SK-N-SH (cell line): ENCODE measurements around the gene ASB18. TPM values are rescaled to one million over a fixed set of nuclear protein-coding genes. Genes with fewer than 3 reads are reported as not detected.

Experiments used
- CTCF ChIA-PET: fragments of 300-600, 350-600 bp; formaldehyde crosslinking; extraction: SDS; loops from one replicate; lab custom pipeline; 2021; lab: Yijun Ruan, JAX
- POLR2A ChIA-PET: fragments of 350-600 bp; sonication (Branson Sonifier 250); formaldehyde crosslinking; extraction: SDS; loops from one replicate; lab custom pipeline; 2020; ENCODE audit warnings: antibody characterized with exemption, inconsistent platforms; lab: Yijun Ruan, JAX
- DNase-seq: peaks from one replicate; pipeline ENCODE4 v3.0.0; 2012
- H2AFZ ChIP-seq: fragments of 200-600 bp; sonication (generic); 2 replicates; pipeline ENCODE4 v1.8.1; 2016; ENCODE audit warnings: antibody characterized with exemption, mild to moderate bottlenecking, low read depth
- H3F3A ChIP-seq: fragments of 200-600 bp; sonication (generic); replicated peaks from 2 replicates; pipeline ENCODE3; 2016; ENCODE audit warnings: antibody characterized with exemption, mild to moderate bottlenecking; ENCODE audit not compliant: insufficient read depth
- H3K27ac ChIP-seq, 2 experiments: fragments of 200-500 bp in 1 of 2; fragments of 200-600 bp in 1 of 2; sonication (Bioruptor generic) in 1 of 2; sonication (generic), shearing (Covaris generic) in 1 of 2; 2 replicates each; pipeline versions ENCODE4 v1.5.1 to v1.6.1; 2014 to 2016; ENCODE audit warnings: low read depth in 2 of 2, inconsistent platforms in 1 of 2, low read length in 1 of 2, mild to moderate bottlenecking in 1 of 2, mixed read lengths in 1 of 2
- H3K27me3 ChIP-seq: fragments of 200-600 bp; sonication (generic), shearing (Covaris generic); 2 replicates; pipeline ENCODE4 v1.6.1; 2016; ENCODE audit warnings: mixed run types; ENCODE audit not compliant: insufficient read depth
- H3K36me3 ChIP-seq, 2 experiments: fragments of 200-500 bp in 1 of 2; fragments of 200-600 bp in 1 of 2; sonication (Bioruptor generic) in 1 of 2; sonication (generic) in 1 of 2; replicated peaks in 1 of 2; 2 replicates each; pipeline versions ENCODE3 to v1.5.1; 2014 to 2016; ENCODE audit warnings: low read length in 1 of 2, mild to moderate bottlenecking in 1 of 2; ENCODE audit not compliant: insufficient read depth in 2 of 2, control insufficient read depth in 1 of 2
- H3K4me1 ChIP-seq, 2 experiments: fragments of 200-500 bp in 1 of 2; fragments of 200-600 bp in 1 of 2; sonication (Bioruptor generic) in 1 of 2; sonication (generic), shearing (Covaris generic) in 1 of 2; 2 replicates each; pipeline versions ENCODE4 v1.5.1 to v1.6.1; 2014 to 2016; ENCODE audit warnings: low read depth in 1 of 2, low read length in 1 of 2, mixed run types in 1 of 2; ENCODE audit not compliant: insufficient read depth in 2 of 2, control insufficient read depth in 1 of 2
- H3K4me2 ChIP-seq: fragments of 200-600 bp; sonication (generic), shearing (Covaris generic); 2 replicates; pipeline ENCODE4 v1.6.1; 2017; ENCODE audit warnings: mixed run types
- H3K4me3 ChIP-seq, 2 experiments: fragments of 200-500 bp in 1 of 2; fragments of 200-600 bp in 1 of 2; sonication (Bioruptor generic) in 1 of 2; sonication (generic), shearing (Covaris generic) in 1 of 2; 2 replicates each; pipeline versions ENCODE4 v1.5.1 to v1.8.1; 2014 to 2016; ENCODE audit warnings: low read depth in 2 of 2, inconsistent platforms in 1 of 2, low read length in 1 of 2, mild to moderate bottlenecking in 1 of 2, mixed read lengths in 1 of 2, moderate library complexity in 1 of 2
- H3K79me2 ChIP-seq: fragments of 200-600 bp; sonication (generic); 2 replicates; pipeline ENCODE4 v1.8.1; 2017; ENCODE audit warnings: mild to moderate bottlenecking; ENCODE audit not compliant: insufficient read depth
- H3K9ac ChIP-seq: fragments of 200-600 bp; sonication (generic); 2 replicates; pipeline ENCODE4 v1.6.1; 2017; ENCODE audit warnings: mixed run types
- H3K9me2 ChIP-seq: fragments of 200-600 bp; sonication (generic); 2 replicates; pipeline ENCODE4 v1.6.1; 2017; ENCODE audit warnings: mixed run types
- H3K9me3 ChIP-seq: fragments of 200-600 bp; sonication (generic); 2 replicates; pipeline ENCODE4 v1.6.1; 2017; ENCODE audit warnings: mixed run types, mild to moderate bottlenecking, moderate library complexity
- H4K20me1 ChIP-seq: fragments of 200-600 bp; sonication (generic); 2 replicates; pipeline ENCODE4 v1.6.1; 2017; ENCODE audit warnings: mild to moderate bottlenecking, mixed run types; ENCODE audit not compliant: insufficient read depth
- EP300 ChIP-seq, 2 experiments: IDR thresholded peaks; 2 replicates each; pipeline versions ENCODE4 v1.4.0 to v1.6.1; 2012; ENCODE audit warnings: borderline replicate concordance in 1 of 2, low read depth in 1 of 2, low read length in 1 of 2
- FOSL2 ChIP-seq: IDR thresholded peaks from 2 replicates; pipeline ENCODE4 v1.4.0; 2012; ENCODE audit warnings: low read depth, mild to moderate bottlenecking, moderate library complexity, borderline replicate concordance
- FOXJ3 ChIP-seq: sonication (generic); formaldehyde crosslinking; IDR thresholded peaks from 2 replicates; pipeline ENCODE4 v1.5.1; 2020; ENCODE audit warnings: mild to moderate bottlenecking, missing genetic modification reagents
- GATA2 ChIP-seq: sonication (generic); formaldehyde crosslinking; IDR thresholded peaks from 2 replicates; pipeline ENCODE4 v1.5.0; 2020; ENCODE audit warnings: mild to moderate bottlenecking, missing genetic modification reagents
- JUND ChIP-seq: IDR thresholded peaks from 2 replicates; pipeline ENCODE4 v1.4.0; 2012
- MEF2A ChIP-seq: IDR thresholded peaks from 2 replicates; pipeline ENCODE4 v1.4.0; 2012; ENCODE audit warnings: low read depth, borderline replicate concordance
- NFIC ChIP-seq: IDR thresholded peaks from 2 replicates; pipeline ENCODE4 v1.4.0; 2012; ENCODE audit warnings: borderline replicate concordance
- POLR2AphosphoS5 ChIP-seq: IDR thresholded peaks from 2 replicates; pipeline ENCODE4 v1.6.1; 2012; ENCODE audit warnings: low read depth, low read length
- TAF1 ChIP-seq: IDR thresholded peaks from 2 replicates; pipeline ENCODE4 v1.6.1; 2012; ENCODE audit warnings: low read depth, mild to moderate bottlenecking, low read length, moderate library complexity, borderline replicate concordance
- YY1 ChIP-seq: IDR thresholded peaks from 2 replicates; pipeline ENCODE4 v1.4.0; 2012; ENCODE audit warnings: low read depth, mild to moderate bottlenecking
- WGBS: methylation state at CpG from one replicate; pipeline ENCODE4 v1.1.6; 2017; ENCODE audit warnings: low lambda C conversion rate; 5-methylcytosine and 5-hydroxymethylcytosine counted together
- polyA plus RNA-seq, 3 experiments: library from polyadenylated mRNA; depleted of rRNA; stranded (reverse); fragments of >200 nt; gene quantifications; 2 replicates each; pipeline ENCODE4 v1.2.3, GENCODE V29; 2012
- TF ChIP-seq, protein P1 (sequence below): IDR thresholded peaks from 2 replicates; pipeline ENCODE4 v1.4.0; 2012; ENCODE audit warnings: low read depth, borderline replicate concordance
- TF ChIP-seq, protein P2 (sequence below): IDR thresholded peaks from 2 replicates; pipeline ENCODE4 v1.4.0; 2012; ENCODE audit warnings: low read depth
- TF ChIP-seq, protein P3 (sequence below): IDR thresholded peaks from 2 replicates; pipeline ENCODE4; 2012

The ASB18 gene
- polyA plus RNA-seq, 1 of the 3 experiments (the other 2 are of a cell fraction), result not detected

DNA sequence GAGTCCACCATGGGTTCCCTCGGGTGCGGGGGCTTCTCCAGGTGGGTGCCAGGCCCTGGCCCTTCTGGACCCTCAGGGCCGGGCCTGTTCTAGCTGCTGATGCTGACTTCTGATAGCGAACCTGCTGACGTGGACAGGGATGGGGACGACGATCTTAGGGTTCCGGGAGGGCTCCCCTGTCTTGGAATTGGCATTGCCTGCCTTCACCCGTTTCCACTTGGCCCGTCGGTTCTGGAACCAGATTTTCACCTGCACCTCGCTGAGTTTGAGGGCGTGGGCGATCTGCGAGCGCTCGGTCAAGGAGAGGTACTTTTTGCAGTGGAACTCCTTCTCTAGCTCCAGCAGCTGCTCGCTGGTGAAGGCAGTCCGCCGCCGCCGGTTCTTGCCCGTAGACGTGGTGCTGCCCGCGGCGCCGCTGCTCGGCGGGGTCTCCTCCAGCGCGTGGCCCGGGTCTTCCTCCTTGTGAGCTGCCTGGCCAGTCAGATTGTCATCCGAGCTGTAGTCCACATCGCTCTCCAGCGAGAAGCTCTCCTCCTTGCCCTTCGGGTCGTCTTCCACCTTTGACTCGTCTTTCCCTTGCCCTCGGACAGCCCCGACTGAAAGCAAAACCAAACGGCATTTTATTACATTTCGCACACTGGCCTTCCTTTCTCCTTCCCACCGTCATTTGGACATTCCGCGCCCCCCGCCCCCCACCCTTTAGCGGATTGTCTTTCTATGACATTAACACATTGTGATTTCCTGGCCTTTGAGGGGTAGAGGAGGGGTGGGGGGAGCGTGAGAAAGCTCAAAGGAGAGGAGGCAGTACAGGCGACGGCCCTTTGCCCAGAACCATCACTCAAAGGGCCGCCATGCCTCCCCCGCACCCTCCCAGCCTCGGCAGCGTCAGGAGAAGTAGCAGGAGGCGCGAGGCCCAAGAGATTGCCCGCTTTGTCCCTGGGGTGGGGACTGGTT is 98.1 kb downstream of the ASB18 start:
- Histone ChIP-seq H4K20me1 (no peaks in the 10 kb centered on the region), H3K79me2 (no peaks in the 10 kb centered on the region), H3K9ac (no peak overlapping the region), H3K9me3 (no peaks in the 10 kb centered on the region), H3K27ac (no peak overlapping the region), H3K9me2 (no peaks in the 10 kb centered on the region), H3K4me1 (peaks cover 0 to 12% of the 10 kb centered on the region in 2 experiments; a peak in 2 of 4 replicates), H3K36me3 (no peaks in the 10 kb centered on the region), H2AFZ (no peak overlapping the region), H3K27me3 (peaks cover 69% of the 10 kb centered on the region), H3F3A (no peaks in the 10 kb centered on the region), H3K4me2 (peak overlapping the region; percentile 81), H3K4me3 (peak overlapping the region; percentile 17 to 60; a peak in 3 of 4 replicates)
- 28% methylated on average over 40 of the region's 58 CpGs for WGBS
- DNase-seq, result peak; percentile 48
- ChIA-PET CTCF (interaction anchor here (1.5 to 2.6 kb wide), 5 partner anchors 10 to 400 kb away, joined by 6 to 28 read pairs (median 10); no protein-coding TSS in a partner anchor), POLR2A (no interaction called here)
- TF ChIP-seq FOSL2 (no peak), POLR2AphosphoS5 (no peak), GATA2 (CRISPR knock-in tag) (no peak), JUND (no peak), EP300 (IDR thresholded peaks at IDR 0.05; ENCODE audit: borderline replicate concordance in 1 of 2, low read depth in 1 of 2, low read length in 1 of 2) (no peak), TAF1 (no peak), MEF2A (no peak), NFIC (no peak), FOXJ3 (CRISPR knock-in tag) (no peak), YY1 (no peak)
- TF ChIP-seq, protein P1, sequence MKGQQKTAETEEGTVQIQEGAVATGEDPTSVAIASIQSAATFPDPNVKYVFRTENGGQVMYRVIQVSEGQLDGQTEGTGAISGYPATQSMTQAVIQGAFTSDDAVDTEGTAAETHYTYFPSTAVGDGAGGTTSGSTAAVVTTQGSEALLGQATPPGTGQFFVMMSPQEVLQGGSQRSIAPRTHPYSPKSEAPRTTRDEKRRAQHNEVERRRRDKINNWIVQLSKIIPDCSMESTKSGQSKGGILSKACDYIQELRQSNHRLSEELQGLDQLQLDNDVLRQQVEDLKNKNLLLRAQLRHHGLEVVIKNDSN, result no peak
- TF ChIP-seq, protein P2, sequence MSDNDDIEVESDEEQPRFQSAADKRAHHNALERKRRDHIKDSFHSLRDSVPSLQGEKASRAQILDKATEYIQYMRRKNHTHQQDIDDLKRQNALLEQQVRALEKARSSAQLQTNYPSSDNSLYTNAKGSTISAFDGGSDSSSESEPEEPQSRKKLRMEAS, result no peak
- TF ChIP-seq, protein P3, sequence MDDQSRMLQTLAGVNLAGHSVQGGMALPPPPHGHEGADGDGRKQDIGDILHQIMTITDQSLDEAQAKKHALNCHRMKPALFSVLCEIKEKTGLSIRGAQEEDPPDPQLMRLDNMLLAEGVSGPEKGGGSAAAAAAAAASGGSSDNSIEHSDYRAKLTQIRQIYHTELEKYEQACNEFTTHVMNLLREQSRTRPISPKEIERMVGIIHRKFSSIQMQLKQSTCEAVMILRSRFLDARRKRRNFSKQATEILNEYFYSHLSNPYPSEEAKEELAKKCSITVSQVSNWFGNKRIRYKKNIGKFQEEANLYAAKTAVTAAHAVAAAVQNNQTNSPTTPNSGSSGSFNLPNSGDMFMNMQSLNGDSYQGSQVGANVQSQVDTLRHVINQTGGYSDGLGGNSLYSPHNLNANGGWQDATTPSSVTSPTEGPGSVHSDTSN, result no peak
